ENCODE measurements around the gene MNAT1.
"Not testable (repeated sequence)": the region's sequence is repeated elsewhere in the genome, so short reads cannot be mapped to it uniquely, and the experiment has no call there.

Gene MNAT1

GRCh38 chr14:60736494-60736893 is 1.9 kb downstream of the MNAT1 start:
- DNase-seq (ENCODE audit: insufficient read length, low spot score) (no peak), FAIRE-seq (no peak)

- FAIRE-seq: peak; percentile 4
- DNase-seq (ENCODE audit: insufficient read length, low spot score): no peak
Observed at GRCh38 chr14:60738843-60739508, 4.4 kb downstream of the MNAT1 start.

- DNase-seq (ENCODE audit: insufficient read length, low spot score) (no peak), FAIRE-seq (no peak)
Observed at GRCh38 chr14:60744566-60744965, 10.0 kb downstream of the MNAT1 start.

- FAIRE-seq: peak; percentile 99
- DNase-seq (ENCODE audit: insufficient read length, low spot score): peak; percentile 58
Observed at GRCh38 chr14:60753264-60754119, 18.9 kb downstream of the MNAT1 start.

GRCh38 chr14:60756847-60757246 is 22.3 kb downstream of the MNAT1 start:
- DNase-seq (ENCODE audit: insufficient read length, low spot score) (no peak), FAIRE-seq (peak; percentile 44)

- FAIRE-seq (no peak), DNase-seq (ENCODE audit: insufficient read length, low spot score) (no peak)
Observed at GRCh38 chr14:60757567-60758002, 23.0 kb downstream of the MNAT1 start.

GRCh38 chr14:60758885-60759284 is 24.3 kb downstream of the MNAT1 start:
- FAIRE-seq (peak; percentile 61), DNase-seq (ENCODE audit: insufficient read length, low spot score) (no peak)

GRCh38 chr14:60760209-60760608 is 25.6 kb downstream of the MNAT1 start:
- DNase-seq (ENCODE audit: insufficient read length, low spot score): no peak
- FAIRE-seq: no peak

- FAIRE-seq (peak; percentile 48), DNase-seq (ENCODE audit: insufficient read length, low spot score) (no peak)
Observed at GRCh38 chr14:60760644-60761364, 26.2 kb downstream of the MNAT1 start.

- no peak for DNase-seq (ENCODE audit: insufficient read length, low spot score)
- no peak for FAIRE-seq
Observed at GRCh38 chr14:60768602-60769001, 34.0 kb downstream of the MNAT1 start.

GRCh38 chr14:60771117-60771516 is 36.6 kb downstream of the MNAT1 start:
- DNase-seq (ENCODE audit: insufficient read length, low spot score) (no peak), FAIRE-seq (no peak)

GRCh38 chr14:60773558-60773957 is 39.0 kb downstream of the MNAT1 start:
- DNase-seq (ENCODE audit: insufficient read length, low spot score): no peak
- FAIRE-seq: peak; percentile 64

- DNase-seq (ENCODE audit: insufficient read length, low spot score) (no peak), FAIRE-seq (no peak)
Observed at GRCh38 chr14:60775296-60775695, 40.7 kb downstream of the MNAT1 start.

GRCh38 chr14:60777856-60778578 is 43.5 kb downstream of the MNAT1 start:
- FAIRE-seq (no peak), DNase-seq (ENCODE audit: insufficient read length, low spot score) (no peak)

- DNase-seq (ENCODE audit: insufficient read length, low spot score): not testable (repeated sequence)
- peak; percentile 78 for FAIRE-seq
Observed at GRCh38 chr14:60779745-60780514, 45.4 kb downstream of the MNAT1 start.

GRCh38 chr14:60780558-60780957 is 46.0 kb downstream of the MNAT1 start:
- FAIRE-seq: peak; percentile 75
- DNase-seq (ENCODE audit: insufficient read length, low spot score): not testable (repeated sequence)

GRCh38 chr14:60786905-60787304 is 52.3 kb downstream of the MNAT1 start:
- FAIRE-seq (peak; percentile 23), DNase-seq (ENCODE audit: insufficient read length, low spot score) (no peak)

- DNase-seq (ENCODE audit: insufficient read length, low spot score) (no peak), FAIRE-seq (no peak)
Observed at GRCh38 chr14:60789656-60790055, 55.1 kb downstream of the MNAT1 start.

- DNase-seq (ENCODE audit: insufficient read length, low spot score): no peak
- no peak for FAIRE-seq
Observed at GRCh38 chr14:60790850-60791249, 56.3 kb downstream of the MNAT1 start.

- FAIRE-seq: no peak
Observed at GRCh38 chr14:60796434-60796833, 61.9 kb downstream of the MNAT1 start.

More at GRCh38 chr14:60796434-60796833, 61.9 kb downstream of the MNAT1 start:
- no peak for DNase-seq (ENCODE audit: insufficient read length, low spot score)
